Measurements from ENCODE around the gene EMD. TPM values are rescaled to one million over a fixed set of nuclear protein-coding genes. Genes with fewer than 3 reads are reported as not detected.

EMD gene
- total RNA-seq, 1 donor from 2014 or later = 76.3 TPM

GRCh38 chrX:154358829-154359228 lies 20.3 kb upstream of the EMD start:
- peaks cover 19% of the 10 kb centered on the region for H3K36me3 Mint-ChIP-seq
- TF ChIP-seq, protein P1, sequence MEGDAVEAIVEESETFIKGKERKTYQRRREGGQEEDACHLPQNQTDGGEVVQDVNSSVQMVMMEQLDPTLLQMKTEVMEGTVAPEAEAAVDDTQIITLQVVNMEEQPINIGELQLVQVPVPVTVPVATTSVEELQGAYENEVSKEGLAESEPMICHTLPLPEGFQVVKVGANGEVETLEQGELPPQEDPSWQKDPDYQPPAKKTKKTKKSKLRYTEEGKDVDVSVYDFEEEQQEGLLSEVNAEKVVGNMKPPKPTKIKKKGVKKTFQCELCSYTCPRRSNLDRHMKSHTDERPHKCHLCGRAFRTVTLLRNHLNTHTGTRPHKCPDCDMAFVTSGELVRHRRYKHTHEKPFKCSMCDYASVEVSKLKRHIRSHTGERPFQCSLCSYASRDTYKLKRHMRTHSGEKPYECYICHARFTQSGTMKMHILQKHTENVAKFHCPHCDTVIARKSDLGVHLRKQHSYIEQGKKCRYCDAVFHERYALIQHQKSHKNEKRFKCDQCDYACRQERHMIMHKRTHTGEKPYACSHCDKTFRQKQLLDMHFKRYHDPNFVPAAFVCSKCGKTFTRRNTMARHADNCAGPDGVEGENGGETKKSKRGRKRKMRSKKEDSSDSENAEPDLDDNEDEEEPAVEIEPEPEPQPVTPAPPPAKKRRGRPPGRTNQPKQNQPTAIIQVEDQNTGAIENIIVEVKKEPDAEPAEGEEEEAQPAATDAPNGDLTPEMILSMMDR (IDR thresholded peaks at IDR 0.05; ENCODE audit: unreplicated experiment) = no peak
- no peaks in the 10 kb centered on the region for H3K27me3 Mint-ChIP-seq (ENCODE audit: low read depth)
- DNase-seq (ENCODE audit: low spot score in 2 of 2, unreplicated experiment in 2 of 2) = no peak
- H3K9me3 Mint-ChIP-seq = peaks cover 3% of the 10 kb centered on the region
- H3K4me1 Mint-ChIP-seq = no peaks in the 10 kb centered on the region
- no peak overlapping the region for H3K27ac Mint-ChIP-seq
- H3K4me3 Mint-ChIP-seq = no peak overlapping the region

GRCh38 chrX:154359362-154360154 lies 19.5 kb upstream of the EMD start:
- Mint-ChIP-seq H3K4me1 (no peaks in the 10 kb centered on the region), H3K36me3 (peaks cover 19% of the 10 kb centered on the region), H3K9me3 (peaks cover 3% of the 10 kb centered on the region), H3K4me3 (no peak overlapping the region), H3K27ac (no peak overlapping the region), H3K27me3 (ENCODE audit: low read depth) (no peaks in the 10 kb centered on the region)
- TF ChIP-seq, protein P1 (IDR thresholded peaks at IDR 0.05; ENCODE audit: unreplicated experiment) = no peak
- DNase-seq (ENCODE audit: low spot score in 2 of 2, unreplicated experiment in 2 of 2) = no peak

- Mint-ChIP-seq H3K9me3 (peaks cover 3% of the 10 kb centered on the region), H3K27ac (no peak overlapping the region), H3K27me3 (ENCODE audit: low read depth) (no peaks in the 10 kb centered on the region), H3K4me1 (no peaks in the 10 kb centered on the region), H3K36me3 (peaks cover 19% of the 10 kb centered on the region), H3K4me3 (no peak overlapping the region)
- no peak for DNase-seq (ENCODE audit: low spot score in 2 of 2, unreplicated experiment in 2 of 2)
- TF ChIP-seq, protein P1 (IDR thresholded peaks at IDR 0.05; ENCODE audit: unreplicated experiment) = no peak
Observed at GRCh38 chrX:154360155-154360713, 18.9 kb upstream of the EMD start.

GRCh38 chrX:154362085-154362742 lies 16.9 kb upstream of the EMD start:
- no peaks in the 10 kb centered on the region for H3K4me1 Mint-ChIP-seq
- TF ChIP-seq, protein P1 (IDR thresholded peaks at IDR 0.05; ENCODE audit: unreplicated experiment) = no peak
- peaks cover 3% of the 10 kb centered on the region for H3K9me3 Mint-ChIP-seq
- no peak overlapping the region for H3K27ac Mint-ChIP-seq
- no peak overlapping the region for H3K4me3 Mint-ChIP-seq
- H3K36me3 Mint-ChIP-seq = peaks cover 17% of the 10 kb centered on the region
- no peaks in the 10 kb centered on the region for H3K27me3 Mint-ChIP-seq (ENCODE audit: low read depth)
- no peak for DNase-seq (ENCODE audit: low spot score in 2 of 2, unreplicated experiment in 2 of 2)

GRCh38 chrX:154363706-154364439 lies 15.2 kb upstream of the EMD start:
- H3K4me3 Mint-ChIP-seq = no peak overlapping the region
- TF ChIP-seq, protein P1 (IDR thresholded peaks at IDR 0.05; ENCODE audit: unreplicated experiment) = no peak
- H3K36me3 Mint-ChIP-seq = peaks cover 9% of the 10 kb centered on the region
- H3K9me3 Mint-ChIP-seq = peaks cover 3% of the 10 kb centered on the region
- no peaks in the 10 kb centered on the region for H3K27me3 Mint-ChIP-seq (ENCODE audit: low read depth)
- no peak for DNase-seq (ENCODE audit: low spot score in 2 of 2, unreplicated experiment in 2 of 2)
- H3K27ac Mint-ChIP-seq = no peak overlapping the region
- H3K4me1 Mint-ChIP-seq = peaks cover 5% of the 10 kb centered on the region
